GM12801 (cell line): Measurements from ENCODE around the gene CLCN1.

Experiments
- TF ChIP-seq, protein P1 (sequence below): IDR thresholded peaks from one replicate; pipeline ENCODE4 v1.5.1; 2011; ENCODE audit warnings: control low read depth; ENCODE audit not compliant: insufficient read length; ENCODE audit errors: extremely low read depth

CLCN1 gene

DNA sequence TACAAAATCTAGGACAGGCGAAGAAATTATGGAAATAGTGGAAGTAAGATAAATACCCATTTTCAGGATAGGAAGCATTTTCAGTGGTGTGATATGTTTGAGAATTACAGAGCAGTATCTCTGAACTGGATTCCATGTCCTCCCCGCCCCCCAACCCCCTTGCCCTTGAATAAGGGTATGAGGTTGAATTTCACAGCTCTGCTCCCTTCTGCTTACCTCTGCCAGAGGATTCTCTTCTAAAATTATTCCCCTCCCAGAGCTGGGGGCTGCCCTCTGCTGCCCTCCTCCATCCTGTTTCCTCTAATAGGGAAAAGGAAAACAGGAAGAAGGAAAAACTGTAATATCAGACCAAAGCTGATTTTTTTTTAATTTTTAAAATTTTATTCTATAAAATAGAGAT is 7.3 kb upstream of the CLCN1 start:
- TF ChIP-seq, protein P1, sequence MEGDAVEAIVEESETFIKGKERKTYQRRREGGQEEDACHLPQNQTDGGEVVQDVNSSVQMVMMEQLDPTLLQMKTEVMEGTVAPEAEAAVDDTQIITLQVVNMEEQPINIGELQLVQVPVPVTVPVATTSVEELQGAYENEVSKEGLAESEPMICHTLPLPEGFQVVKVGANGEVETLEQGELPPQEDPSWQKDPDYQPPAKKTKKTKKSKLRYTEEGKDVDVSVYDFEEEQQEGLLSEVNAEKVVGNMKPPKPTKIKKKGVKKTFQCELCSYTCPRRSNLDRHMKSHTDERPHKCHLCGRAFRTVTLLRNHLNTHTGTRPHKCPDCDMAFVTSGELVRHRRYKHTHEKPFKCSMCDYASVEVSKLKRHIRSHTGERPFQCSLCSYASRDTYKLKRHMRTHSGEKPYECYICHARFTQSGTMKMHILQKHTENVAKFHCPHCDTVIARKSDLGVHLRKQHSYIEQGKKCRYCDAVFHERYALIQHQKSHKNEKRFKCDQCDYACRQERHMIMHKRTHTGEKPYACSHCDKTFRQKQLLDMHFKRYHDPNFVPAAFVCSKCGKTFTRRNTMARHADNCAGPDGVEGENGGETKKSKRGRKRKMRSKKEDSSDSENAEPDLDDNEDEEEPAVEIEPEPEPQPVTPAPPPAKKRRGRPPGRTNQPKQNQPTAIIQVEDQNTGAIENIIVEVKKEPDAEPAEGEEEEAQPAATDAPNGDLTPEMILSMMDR: no peak

DNA sequence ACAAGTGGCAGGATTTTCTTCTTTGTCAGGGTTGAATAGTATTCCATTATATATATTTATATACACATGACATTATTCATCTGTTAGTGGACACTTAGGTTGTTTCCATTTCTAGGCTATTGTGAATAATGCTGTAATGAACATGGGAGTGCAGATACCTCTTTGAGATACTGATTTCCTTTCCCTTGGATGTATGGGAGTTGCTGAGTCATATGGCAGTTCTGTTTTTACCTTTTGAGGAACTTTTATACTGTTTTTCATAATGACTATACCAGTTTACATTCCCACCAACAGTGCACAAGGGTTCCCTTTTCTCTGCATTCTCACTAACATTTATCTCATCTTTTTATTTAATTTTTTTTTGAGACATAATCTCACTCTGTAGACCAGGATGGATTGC is 1.8 kb upstream of the CLCN1 start:
- TF ChIP-seq, protein P1: no peak

DNA sequence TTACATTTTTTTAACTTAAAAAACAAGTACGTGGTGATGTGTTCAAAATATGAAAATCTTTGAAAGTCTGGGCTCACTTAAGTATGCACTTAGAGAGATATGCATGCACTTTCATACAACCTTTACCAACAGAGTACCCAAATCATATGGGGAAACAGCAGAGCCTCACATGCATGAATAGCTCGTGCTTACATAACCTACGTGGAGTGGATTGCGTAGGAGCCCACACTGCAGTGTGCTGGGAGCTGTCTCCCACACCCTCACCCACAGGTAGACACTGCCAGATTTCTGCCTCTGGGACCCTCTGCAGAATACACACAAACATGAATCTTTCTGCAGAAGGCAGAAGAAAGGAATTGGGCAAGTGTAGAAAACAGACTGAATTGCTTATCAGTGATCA is 581 bp downstream of the CLCN1 start:
- TF ChIP-seq, protein P1: no peak

DNA sequence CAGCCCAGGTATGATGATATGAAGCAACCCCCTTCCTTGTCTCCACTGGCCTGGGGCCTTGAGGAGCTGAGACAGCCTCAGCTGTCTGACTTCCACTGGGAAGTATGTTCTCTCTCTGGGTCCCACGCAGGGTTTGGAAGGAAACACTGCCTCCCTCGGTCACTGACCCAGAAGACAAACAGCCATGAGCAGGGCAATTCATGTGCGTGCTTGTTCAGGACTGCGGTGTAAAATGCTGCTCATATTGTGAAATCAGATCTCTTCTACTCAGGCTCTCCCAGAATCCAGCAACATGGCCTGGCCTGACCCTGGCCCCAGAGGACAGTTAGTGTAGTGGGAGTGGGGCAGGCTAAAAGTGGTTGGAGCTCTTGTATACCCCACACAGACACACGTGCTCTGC is 2.8 kb downstream of the CLCN1 start:
- TF ChIP-seq, protein P1: no peak

DNA sequence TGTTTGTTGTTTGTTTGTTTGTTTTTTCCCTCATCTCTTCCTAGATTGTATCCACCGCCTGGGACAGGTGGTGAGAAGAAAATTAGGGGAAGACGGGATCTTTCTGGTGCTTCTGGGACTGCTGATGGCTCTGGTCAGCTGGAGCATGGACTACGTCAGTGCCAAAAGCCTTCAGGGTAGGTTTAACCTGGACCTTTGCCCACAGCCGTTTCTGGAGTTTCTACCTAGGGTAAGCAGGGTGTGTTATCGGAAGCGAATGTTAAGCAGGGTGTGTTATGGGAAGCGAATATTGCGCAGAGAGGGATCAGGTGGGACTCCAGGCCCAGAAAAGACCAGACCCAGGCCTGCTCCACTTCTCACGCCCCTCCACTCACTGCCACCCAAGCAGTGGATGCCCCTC is 4.7 kb downstream of the CLCN1 start:
- TF ChIP-seq, protein P1: no peak

DNA sequence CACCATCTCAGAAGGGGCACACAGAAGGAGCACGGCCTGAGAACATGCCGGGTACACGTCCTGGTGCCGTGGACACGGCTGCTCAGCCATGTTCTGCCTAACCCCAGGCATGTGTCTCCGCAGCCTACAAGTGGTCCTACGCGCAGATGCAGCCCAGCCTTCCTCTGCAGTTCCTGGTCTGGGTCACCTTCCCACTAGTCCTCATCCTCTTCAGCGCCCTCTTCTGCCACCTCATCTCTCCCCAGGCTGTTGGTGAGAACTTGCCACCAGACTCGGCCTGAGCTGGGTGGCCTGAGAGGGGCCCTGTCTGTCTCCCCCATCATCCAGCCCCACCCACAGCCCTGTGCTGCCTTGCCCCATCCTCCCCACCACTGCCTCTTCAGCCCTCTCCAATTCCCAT is 5.3 kb downstream of the CLCN1 start:
- TF ChIP-seq, protein P1: no peak

DNA sequence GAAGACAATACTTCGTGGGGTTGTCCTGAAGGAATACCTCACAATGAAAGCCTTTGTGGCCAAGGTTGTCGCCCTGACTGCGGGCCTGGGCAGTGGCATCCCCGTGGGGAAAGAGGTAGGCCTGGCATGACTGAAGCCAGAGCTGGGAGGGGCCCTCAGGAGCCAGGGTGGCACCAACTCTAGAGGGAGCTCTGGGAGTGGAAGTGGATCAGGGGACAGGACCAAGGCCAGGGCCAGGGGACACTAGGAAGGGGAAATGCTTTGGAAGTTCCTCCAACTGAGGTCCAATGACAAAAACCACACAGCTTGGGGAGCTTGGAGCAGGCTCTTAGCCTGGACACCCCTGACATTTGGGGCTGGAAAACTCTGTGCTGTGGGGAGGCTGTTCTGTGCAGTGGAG is 5.8 kb downstream of the CLCN1 start:
- TF ChIP-seq, protein P1: no peak
